GM12801 (cell line): ENCODE data around the gene RCCD1.

ENCODE experiments used
- CTCF ChIP-seq: IDR thresholded peaks from one replicate; pipeline ENCODE4 v1.5.1; 2011; ENCODE audit warnings: control low read depth; ENCODE audit not compliant: insufficient read length; ENCODE audit errors: extremely low read depth

The RCCD1 gene

DNA sequence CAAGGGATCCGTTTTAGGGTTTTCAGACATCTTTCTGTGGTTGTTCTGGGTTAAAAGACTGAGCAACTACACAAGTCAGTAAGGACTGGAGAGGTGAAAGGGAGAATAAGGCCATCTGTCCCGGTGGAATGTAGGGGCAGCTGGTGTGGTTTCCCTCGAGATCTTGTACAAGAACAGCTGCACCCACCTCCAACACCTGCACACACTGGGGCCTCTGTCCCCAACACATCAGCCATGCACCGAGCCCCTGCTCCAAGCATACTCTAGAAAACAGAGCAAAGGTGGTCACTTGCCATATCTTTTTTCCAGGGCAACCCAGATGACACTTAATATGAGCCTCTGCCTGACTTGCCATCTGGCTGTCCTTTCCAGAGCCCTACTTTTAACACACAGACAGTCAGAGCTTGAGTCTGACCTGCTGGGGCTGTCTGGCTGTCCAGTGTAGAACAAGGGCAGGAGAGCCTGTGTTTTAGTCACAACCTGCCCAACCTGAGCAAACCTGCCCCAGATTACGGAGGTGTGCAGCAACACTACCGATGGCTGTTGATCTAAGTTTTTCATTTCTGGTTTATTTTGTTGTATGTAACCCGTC is 39.4 kb upstream of the RCCD1 start:
- no peak for TF ChIP-seq CTCF

- TF ChIP-seq CTCF: no peak
Observed at GRCh38 chr15:90915808-90916440, 38.8 kb upstream of the RCCD1 start.

DNA sequence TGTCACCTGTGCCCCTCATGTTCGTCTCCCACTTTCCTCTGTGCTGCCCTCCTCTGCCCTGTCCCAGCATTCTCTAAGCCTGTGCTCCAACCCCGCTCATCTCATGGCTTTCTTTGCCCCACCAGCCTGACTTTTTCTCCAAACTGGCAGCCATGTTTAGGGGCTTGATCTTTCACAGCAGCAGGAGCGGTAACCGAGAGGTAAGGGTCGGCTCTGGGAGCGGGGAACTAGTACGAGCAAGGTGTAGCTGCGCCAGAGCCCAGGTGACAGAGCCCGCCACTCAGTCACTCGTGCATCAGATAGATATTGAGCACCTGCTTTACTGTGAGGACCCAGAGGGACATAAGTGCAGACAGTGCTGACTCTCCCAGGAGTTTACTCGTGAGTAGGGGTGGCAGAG is 38.2 kb upstream of the RCCD1 start:
- no peak for TF ChIP-seq CTCF

GRCh38 chr15:90917569-90917968 is 37.1 kb upstream of the RCCD1 start:
- TF ChIP-seq CTCF: no peak

- no peak for TF ChIP-seq CTCF
Observed at GRCh38 chr15:90918034-90918788, 36.5 kb upstream of the RCCD1 start.

DNA sequence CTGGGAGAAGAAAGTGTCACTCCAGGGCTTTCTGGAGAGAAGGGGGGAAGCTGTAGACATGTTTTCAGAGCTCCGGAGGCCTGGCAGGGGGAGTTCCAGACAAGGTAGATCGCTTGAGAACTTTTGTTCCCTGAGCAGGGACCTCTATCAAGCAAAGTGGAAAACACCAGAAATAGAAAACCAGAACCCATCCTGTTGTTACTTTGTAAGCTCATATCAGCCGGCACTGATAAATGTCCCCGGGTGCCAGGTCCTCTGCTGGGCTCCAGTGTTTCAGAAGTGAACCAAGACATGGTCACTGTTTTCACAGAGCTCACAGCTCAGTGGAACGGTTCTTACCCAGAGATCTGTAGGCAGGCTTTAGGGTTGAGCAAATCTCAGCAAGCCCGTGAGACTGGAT is 35.8 kb upstream of the RCCD1 start:
- TF ChIP-seq CTCF: no peak

DNA sequence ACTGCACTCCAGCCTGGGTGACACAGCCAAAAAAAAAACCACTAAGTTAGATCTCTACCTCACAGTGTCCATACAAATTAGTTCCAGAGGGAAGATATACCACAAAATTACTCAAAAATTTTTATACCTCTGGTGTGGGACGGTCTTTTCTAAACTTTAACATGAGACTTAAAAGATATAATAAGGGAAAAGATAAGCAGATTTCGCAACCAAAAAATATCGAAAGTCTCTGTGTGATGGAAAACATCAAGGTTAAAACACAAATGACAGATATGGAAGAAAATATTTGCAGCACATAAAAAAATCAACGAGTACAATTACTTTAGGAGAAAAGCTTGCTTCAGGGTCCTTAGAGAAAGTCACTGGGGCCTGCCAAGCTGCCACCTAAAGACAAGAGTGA is 32.8 kb upstream of the RCCD1 start:
- TF ChIP-seq CTCF: no peak
